NCI-H1930 (cell line): Measurements from ENCODE around the gene VPS25.
"Not testable (repeated sequence)": the region's sequence is repeated elsewhere in the genome, so short reads cannot be mapped to it uniquely, and the experiment has no call there.

Source experiments
- DNase-seq, 2 experiments: peaks; one replicate each; lab custom pipeline; 2025; lab: John Stamatoyannopoulos, UW

The VPS25 gene

DNA sequence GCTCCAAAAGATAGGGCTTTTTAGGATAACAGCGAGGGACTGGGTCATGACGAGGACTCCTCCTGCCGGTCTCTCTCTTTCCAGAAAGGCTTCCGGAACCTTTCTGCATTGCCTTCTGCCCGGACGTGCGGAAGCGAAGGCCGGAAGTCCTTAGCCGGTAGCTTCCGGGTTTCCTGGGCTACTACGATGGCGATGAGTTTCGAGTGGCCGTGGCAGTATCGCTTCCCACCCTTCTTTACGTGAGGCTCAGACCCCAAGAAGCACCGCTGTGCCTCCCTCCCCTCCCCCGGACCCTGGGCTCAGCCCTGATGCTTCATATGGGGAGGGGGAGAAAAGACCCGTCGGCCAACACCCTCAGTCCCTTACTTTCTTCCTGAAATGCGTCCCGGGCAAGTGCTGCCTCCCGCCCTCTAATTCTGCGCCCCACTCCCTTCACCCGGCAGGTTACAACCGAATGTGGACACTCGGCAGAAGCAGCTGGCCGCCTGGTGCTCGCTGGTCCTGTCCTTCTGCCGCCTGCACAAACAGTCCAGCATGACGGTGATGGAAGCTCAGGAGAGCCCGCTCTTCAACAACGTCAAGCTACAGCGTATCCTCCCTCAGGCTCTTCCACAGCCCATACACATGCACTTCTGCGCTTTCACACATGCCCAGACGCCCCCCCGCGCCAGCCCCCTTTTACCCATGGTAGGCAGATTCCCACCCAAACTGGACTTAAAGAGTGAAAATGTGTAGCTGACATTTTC lies at the start of gene VPS25:
VPS25 (plus strand) TSS at position 160 of the 746 bp plus-strand sequence; CDS start at position 187, 27 bp downstream.
- peak; percentile 68 to 78 for DNase-seq

DNA sequence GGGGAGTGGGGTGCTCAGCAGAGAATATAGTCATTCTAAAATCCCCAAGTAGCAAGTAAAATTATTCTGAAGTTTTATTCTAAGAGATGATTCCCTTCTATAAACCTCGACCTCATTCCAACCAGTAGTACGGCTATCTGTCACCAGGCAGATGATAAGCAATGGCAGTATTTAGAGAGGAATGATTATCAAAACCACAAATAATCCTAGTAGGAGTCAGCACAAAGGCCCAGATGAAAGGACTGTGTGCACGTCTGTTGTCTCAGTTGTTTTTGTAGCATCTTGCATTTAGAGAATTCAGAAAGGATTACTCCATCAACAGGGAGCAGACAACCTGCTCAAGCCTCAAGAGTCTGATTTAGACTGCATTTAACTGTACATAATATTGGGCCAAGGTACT lies 49.6 kb upstream of the VPS25 start:
- no peak for DNase-seq

GRCh38 chr17:42725143-42725542 lies 48.1 kb upstream of the VPS25 start:
- DNase-seq: no peak

GRCh38 chr17:42740699-42741098 lies 32.5 kb upstream of the VPS25 start:
- no peak for DNase-seq

DNA sequence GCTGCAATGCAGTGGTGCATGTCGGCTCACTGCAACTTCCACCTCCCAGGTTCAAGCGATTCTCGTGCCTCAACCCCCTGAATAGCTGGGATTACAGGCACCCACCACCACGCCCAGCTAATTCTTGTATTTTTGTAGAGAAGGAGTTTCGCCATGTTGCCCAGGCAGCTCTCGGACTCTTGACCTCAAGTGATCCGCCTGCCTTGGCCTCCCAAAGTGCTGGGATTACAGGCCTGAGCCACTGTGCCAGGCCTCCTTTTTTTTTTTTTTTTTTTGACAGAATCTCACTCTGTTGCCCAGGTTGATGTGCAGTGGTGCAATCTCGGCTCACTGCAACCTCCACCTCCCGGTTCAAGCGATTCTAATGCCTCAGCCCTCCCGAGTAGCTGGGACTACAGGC lies 30.3 kb upstream of the VPS25 start:
- DNase-seq: not testable (repeated sequence)

- no peak for DNase-seq
These were observed 29.5 kb upstream of the VPS25 start for GRCh38 chr17:42743595-42744282.

DNA sequence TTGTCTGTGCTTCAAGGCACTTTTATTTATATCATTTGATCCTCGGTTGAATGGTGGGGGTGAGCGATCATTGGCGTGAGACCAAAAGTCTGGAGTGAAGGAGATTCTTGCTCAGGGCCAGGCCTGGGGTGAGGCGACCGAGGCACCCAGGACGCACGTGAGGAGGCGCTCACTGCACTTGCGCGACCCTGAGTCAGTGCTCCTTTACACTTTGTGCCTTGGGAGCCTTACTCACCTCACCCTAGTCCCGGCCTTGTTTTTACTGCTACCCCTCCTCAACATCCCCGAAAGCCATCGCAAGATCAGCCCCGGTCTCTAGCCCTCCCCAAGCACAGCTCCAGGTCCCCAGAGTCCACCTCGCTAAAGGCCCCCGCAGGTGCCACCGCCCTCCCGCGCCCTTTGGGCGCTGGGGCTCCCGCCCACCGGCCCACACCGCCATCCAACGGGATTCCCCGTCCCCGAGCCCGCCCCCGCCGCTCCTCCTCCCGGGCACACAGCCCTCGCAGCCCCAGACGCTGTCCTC lies 28.9 kb upstream of the VPS25 start:
- peak; percentile 66 to 69 for DNase-seq

GRCh38 chr17:42744806-42745617 lies 28.2 kb upstream of the VPS25 start, which contains the start of gene EZH1:
EZH1 (minus strand) TSS chr17:42745040; CDS start chr17:42728941, 16,099 bp downstream.
- peak; percentile 79 to 91 for DNase-seq

DNA sequence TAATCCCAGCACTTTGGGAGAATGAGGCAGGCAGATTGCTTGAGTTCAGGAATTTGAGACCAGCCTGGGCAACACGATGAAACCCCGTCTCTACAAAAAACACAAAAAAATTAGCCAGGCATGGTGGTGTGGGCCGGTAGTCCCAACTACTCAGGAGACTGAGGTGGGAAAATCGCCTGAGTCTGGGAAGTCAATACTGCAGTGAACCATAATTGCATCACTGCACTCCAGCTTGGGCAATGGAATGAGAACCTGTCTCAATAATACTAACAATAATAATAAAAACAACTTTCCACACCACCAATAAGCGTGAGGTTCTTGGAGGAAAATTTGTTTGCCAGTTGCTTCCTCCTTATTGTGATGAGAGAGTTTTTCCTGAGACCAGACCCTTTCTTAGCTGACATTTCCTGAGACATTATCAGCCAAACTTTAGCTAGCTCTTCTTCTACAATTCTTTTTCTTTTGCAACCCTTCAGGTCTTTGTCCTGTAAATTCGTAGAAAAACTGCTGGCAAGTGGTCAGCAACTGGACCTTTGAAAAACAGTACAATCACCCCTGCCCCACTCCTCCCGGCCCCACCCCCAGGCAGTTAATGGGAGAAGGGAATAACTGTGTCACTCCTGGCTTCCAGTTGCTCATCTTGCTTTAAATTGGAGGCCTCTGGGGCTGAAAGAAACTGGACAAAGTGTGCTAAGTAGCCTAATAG lies 24.9 kb upstream of the VPS25 start:
- DNase-seq: no peak

DNA sequence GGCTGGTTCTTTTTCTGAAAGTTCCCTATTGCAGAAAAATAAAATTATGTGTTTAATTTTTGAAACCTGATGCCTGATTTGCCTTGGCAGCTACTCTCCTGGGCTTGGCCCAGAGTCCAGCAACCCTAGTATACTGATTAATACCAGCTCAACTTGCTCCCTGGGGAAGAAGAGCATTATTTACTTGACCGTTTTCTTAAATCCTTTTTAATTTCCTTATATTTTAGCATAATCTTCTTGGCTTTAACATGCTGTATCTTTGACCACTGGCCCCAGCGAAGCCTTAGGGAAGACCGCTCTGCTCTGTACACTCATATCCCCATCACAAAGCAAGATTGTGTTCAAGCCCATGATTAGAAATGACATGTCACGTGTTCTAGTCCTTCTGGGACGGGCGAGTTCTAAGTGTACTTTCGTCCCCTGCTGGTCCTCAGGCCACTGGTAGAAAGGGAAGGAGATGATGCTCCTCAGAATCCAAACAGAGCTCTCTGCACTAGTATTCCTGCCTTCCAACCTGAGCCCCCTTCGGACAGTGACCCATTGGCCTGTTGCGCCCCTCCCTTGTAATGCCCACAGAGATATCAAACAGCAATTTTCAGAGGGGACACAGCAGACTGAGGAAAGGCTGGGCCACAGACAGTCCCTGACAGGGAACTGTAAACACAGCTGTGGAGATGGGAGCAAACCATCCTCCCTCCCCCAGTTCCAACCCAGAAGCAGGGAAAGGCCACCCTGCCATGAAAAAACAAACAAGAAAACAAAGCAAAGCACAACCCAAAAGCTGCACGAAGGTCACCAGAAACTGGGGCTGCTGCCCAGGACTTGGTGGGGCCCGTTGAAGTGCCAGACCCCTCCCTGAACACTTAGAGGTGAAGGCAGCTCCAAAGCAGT lies 24.1 kb upstream of the VPS25 start:
- no peak for DNase-seq

GRCh38 chr17:42750739-42751344 lies 22.4 kb upstream of the VPS25 start:
- DNase-seq: no peak

- no peak for DNase-seq
These were observed 21.6 kb upstream of the VPS25 start for GRCh38 chr17:42751628-42752027.

DNA sequence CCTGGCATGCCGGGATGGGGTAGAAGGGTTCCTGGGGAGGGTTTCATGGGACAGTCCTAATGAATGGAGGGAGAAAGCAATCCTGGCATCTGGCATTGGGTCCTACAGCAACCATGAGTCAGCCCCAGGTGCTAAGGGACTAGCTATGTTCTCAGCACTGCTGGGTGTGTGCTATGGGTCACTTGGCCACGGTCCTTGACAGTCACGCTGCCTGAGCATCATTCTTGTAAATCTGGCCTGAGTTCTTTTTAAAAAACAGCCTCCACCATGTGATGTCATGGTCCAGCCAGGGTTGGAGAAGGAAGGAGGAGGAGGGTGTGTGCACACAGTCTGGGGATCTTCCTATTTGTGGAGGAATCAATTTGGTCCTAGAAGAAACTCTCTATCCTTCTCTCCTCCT lies 18.5 kb upstream of the VPS25 start:
- DNase-seq: no peak

- DNase-seq: no peak
These were observed 13.1 kb upstream of the VPS25 start for GRCh38 chr17:42759982-42760651.

DNA sequence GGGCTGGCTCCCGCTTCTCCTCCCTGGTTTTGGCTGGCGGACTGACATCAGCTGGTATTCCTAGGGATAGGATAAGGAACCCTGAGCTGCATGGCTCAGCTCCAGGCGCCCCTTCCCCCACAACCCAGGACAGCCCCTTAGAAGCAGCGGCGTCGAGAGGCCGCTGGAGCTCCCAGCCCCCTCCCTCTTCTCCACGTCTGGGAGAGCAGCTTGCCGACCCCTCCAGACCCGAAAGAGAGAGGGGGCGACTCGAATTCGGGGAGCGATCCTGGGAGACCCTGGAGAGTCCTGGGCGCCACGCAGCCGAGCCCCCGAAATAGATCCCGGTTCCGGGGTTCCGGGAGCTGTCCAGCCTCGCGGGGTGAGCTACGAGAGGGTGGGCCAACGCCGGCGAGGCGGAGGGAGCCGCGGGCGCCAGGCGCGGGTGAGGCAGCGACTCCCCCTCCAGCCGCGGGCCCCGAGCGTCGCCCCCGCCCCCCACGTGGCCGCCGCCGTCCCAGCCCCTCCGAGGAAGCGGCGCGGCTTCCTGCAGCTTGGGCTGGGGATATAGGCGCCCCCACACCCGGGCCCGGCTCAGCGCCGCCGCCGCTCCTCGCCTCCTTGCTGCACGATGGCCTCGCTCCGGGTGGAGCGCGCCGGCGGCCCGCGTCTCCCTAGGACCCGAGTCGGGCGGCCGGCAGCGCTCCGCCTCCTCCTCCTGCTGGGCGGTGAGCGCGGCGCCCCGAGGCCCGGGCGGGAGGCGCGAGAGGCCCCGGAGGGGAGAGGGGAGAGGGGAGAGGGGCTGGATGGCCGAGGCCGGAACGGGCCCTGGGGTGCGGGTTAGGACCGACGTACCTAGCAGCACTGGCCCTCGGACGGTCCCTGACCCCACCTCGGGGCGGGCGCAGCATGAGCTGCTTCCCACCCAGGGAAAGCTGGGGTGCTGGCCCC lies 12.3 kb upstream of the VPS25 start, which contains the start of gene RAMP2:
RAMP2 (plus strand) TSS at position 576 of the 930 bp plus-strand sequence; CDS start at position 611, 35 bp downstream.
- peak in 1 of 2 experiments; percentile 28 for DNase-seq

- no peak for DNase-seq
These were observed 11.6 kb upstream of the VPS25 start for GRCh38 chr17:42761638-42762037.

DNA sequence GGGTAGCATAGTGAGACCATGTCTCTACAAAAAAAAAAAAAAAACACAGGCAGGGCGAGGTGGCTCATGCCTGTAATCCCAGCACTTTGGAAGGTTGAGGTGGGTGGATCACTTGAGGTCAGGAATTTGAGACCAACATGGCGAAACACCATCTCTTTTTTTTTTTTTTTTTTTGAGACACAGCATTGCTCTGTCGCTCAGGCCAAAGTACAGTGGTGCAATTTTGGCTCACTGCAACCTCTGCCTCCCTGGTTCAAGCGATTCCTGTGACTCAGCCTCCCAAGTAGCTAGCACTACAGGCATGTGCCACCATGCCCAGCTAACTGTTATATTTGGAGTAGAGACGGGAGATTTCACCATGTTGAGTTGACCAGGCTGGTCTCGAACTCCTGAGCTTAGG lies 7.1 kb upstream of the VPS25 start:
- no peak for DNase-seq

DNA sequence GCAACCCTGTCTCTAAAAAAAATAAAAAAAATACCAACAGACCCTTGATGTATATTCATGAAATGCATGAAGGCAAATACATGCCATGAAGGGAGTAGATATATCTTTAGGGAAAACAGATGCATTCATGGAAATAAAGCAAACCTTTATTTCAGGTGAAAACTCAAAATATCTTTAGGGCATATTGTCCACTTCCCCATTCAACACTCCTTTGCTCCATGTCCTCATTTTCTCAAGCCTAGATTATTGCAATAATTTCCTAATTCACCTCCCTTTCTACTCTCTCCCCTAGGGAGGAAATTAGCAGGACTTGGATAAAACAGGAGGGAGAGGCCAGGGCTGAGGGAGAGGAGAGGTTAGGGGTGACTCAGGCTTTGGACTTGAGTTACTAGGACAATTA lies 5.7 kb upstream of the VPS25 start:
- DNase-seq: no peak
